ENCODE data around the gene DNAJB9. TPM values are rescaled to one million over a fixed set of nuclear protein-coding genes. Genes with fewer than 3 reads are reported as not detected.

Gene DNAJB9
- total RNA-seq, 2 experiments from 2014 or later, result 66.5 to 72.1 TPM

- peaks cover 12% of the 10 kb centered on the region for H3K4me1 ChIP-seq (ENCODE audit: insufficient read depth, low read length)
- no peak for DNase-seq
- H3K4me3 ChIP-seq (ENCODE audit: low read length), result no peak overlapping the region
- H3K9me3 ChIP-seq (ENCODE audit: control insufficient read depth in 1 of 2, insufficient read depth in 1 of 2, low read length in 2 of 2), result no peaks in the 10 kb centered on the region
- Mint-ChIP-seq H3K36me3 (ENCODE audit: low read depth) (peaks cover 85% of the 10 kb centered on the region), H3K27me3 (no peaks in the 10 kb centered on the region), H3K4me1 (ENCODE audit: low read depth) (peaks cover 50% of the 10 kb centered on the region), H3K9me3 (peaks cover 2% of the 10 kb centered on the region), H3K27ac (peak overlapping the region; percentile 58), H3K4me3 (no peak overlapping the region)
- intact Hi-C loops (cut with DNase I, micrococcal nuclease), result no loop called here
- no peak for TF ChIP-seq CTCF (IDR thresholded peaks at IDR 0.05)
- H3K27me3 ChIP-seq (ENCODE audit: control insufficient read depth in 1 of 2, insufficient read depth in 2 of 2, low read length in 2 of 2), result no peaks in the 10 kb centered on the region
- CTCF ChIA-PET, result no interaction called here
- no peak for ATAC-seq (ENCODE audit: poor library complexity)
- peaks cover 11% of the 10 kb centered on the region for H3K36me3 ChIP-seq (ENCODE audit: insufficient read depth, low read length)
- POLR2A ChIA-PET, result no interaction called here
- no peak overlapping the region for H3K27ac ChIP-seq (ENCODE audit: low read depth in 1 of 2, low read length in 2 of 2)
Observed at GRCh38 chr7:108565987-108566386, 3.7 kb upstream of the DNAJB9 start.

- TF ChIP-seq CTCF (IDR thresholded peaks at IDR 0.05), result no peak
- no peaks in the 10 kb centered on the region for H3K27me3 ChIP-seq (ENCODE audit: control insufficient read depth in 1 of 2, insufficient read depth in 2 of 2, low read length in 2 of 2)
- peaks cover 27% of the 10 kb centered on the region for H3K36me3 ChIP-seq (ENCODE audit: insufficient read depth, low read length)
- ATAC-seq (ENCODE audit: poor library complexity), result peak; percentile 28
- ChIA-PET CTCF (interaction anchor here (1.4 to 1.8 kb wide), 2 partner anchors 43 to 45 kb away, joined by 3 to 6 read pairs; partner anchors contain the start of gene PNPLA8), POLR2A (interaction anchor here (0.7 to 3.0 kb wide), 14 partner anchors 9 to 1400 kb away, joined by 3 to 151 read pairs (median 6); partner anchors contain the start of genes CBLL1, HBP1 and PNPLA8)
- Mint-ChIP-seq H3K9me3 (peaks cover 2% of the 10 kb centered on the region), H3K36me3 (ENCODE audit: low read depth) (peaks cover 92% of the 10 kb centered on the region), H3K4me1 (ENCODE audit: low read depth) (peaks cover 77% of the 10 kb centered on the region), H3K4me3 (peak overlapping the region; percentile 93), H3K27me3 (no peaks in the 10 kb centered on the region), H3K27ac (peak overlapping the region; percentile 99)
- peak in 3 of 14 experiments; percentile 0 to 85 (median 66) for DNase-seq
- peak overlapping the region; percentile 98 to 99 for H3K27ac ChIP-seq (ENCODE audit: low read depth in 1 of 2, low read length in 2 of 2)
- H3K4me3 ChIP-seq (ENCODE audit: low read length), result peak overlapping the region; percentile 78
- intact Hi-C loops (cut with DNase I, micrococcal nuclease), result loop anchor here (1.0 kb wide), 2 partner anchors 42 to 43 kb away; partner anchors contain the start of gene PNPLA8 (in 1 of the 2)
- H3K9me3 ChIP-seq (ENCODE audit: control insufficient read depth in 1 of 2, insufficient read depth in 1 of 2, low read length in 2 of 2), result no peaks in the 10 kb centered on the region
- H3K4me1 ChIP-seq (ENCODE audit: insufficient read depth, low read length), result peaks cover 16% of the 10 kb centered on the region
Observed at GRCh38 chr7:108568801-108569380, 783 bp upstream of the DNAJB9 start.

GRCh38 chr7:108570146-108570755 lies 577 bp downstream of the DNAJB9 start:
- H3K9me3 ChIP-seq (ENCODE audit: control insufficient read depth in 1 of 2, insufficient read depth in 1 of 2, low read length in 2 of 2), result no peaks in the 10 kb centered on the region
- intact Hi-C loops (cut with DNase I, micrococcal nuclease), result loop anchor here in 1 of 2 experiments (5.0 kb wide), 1 partner anchor 678 kb away; the partner anchor contains the start of gene DLD
- peak; percentile 9 for ATAC-seq (ENCODE audit: poor library complexity)
- H3K9me3 Mint-ChIP-seq, result peaks cover 2% of the 10 kb centered on the region
- H3K4me1 Mint-ChIP-seq (ENCODE audit: low read depth), result peaks cover 81% of the 10 kb centered on the region
- CTCF ChIA-PET, result interaction anchor here (1.8 kb wide), 1 partner anchor 46 kb away, joined by 6 read pairs; no protein-coding TSS in a partner anchor
- H3K27me3 ChIP-seq (ENCODE audit: control insufficient read depth in 1 of 2, insufficient read depth in 2 of 2, low read length in 2 of 2), result no peaks in the 10 kb centered on the region
- H3K4me3 Mint-ChIP-seq, result peak overlapping the region; percentile 93
- peak overlapping the region; percentile 99 for H3K27ac Mint-ChIP-seq
- peaks cover 18% of the 10 kb centered on the region for H3K4me1 ChIP-seq (ENCODE audit: insufficient read depth, low read length)
- peaks cover 28% of the 10 kb centered on the region for H3K36me3 ChIP-seq (ENCODE audit: insufficient read depth, low read length)
- peaks cover 92% of the 10 kb centered on the region for H3K36me3 Mint-ChIP-seq (ENCODE audit: low read depth)
- peak overlapping the region; percentile 98 to 99 for H3K27ac ChIP-seq (ENCODE audit: low read depth in 1 of 2, low read length in 2 of 2)
- DNase-seq, result peak in 12 of 14 experiments; percentile 9 to 75 (median 40)
- peak overlapping the region; percentile 78 for H3K4me3 ChIP-seq (ENCODE audit: low read length)
- POLR2A ChIA-PET, result interaction anchor here (0.7 to 3.0 kb wide), 18 partner anchors 8 to 1910 kb away, joined by 3 to 151 read pairs (median 6); partner anchors contain the start of genes CBLL1, CCDC71L, HBP1 and PNPLA8
- no peak for TF ChIP-seq CTCF (IDR thresholded peaks at IDR 0.05)
- no peaks in the 10 kb centered on the region for H3K27me3 Mint-ChIP-seq
